ENCODE data around the gene APBA1.

APBA1 gene

GRCh38 chr9:69609156-69609555, 63.0 kb downstream of the APBA1 start:
- no peak for DNase-seq (ENCODE audit: low spot score)
- TF ChIP-seq CTCF (IDR thresholded peaks at IDR 0.05; ENCODE audit: borderline replicate concordance, control extremely low read depth, extremely low read depth, insufficient read depth, missing control alignments), result no peak
- in situ Hi-C loops (cut with MboI; ENCODE audit: low sequenced_read_pairs, unreplicated experiment), result no loop called here

GRCh38 chr9:69606089-69606488, 66.1 kb downstream of the APBA1 start:
- TF ChIP-seq CTCF (IDR thresholded peaks at IDR 0.05; ENCODE audit: borderline replicate concordance, control extremely low read depth, extremely low read depth, insufficient read depth, missing control alignments), result no peak
- in situ Hi-C loops (cut with MboI; ENCODE audit: low sequenced_read_pairs, unreplicated experiment), result no loop called here
- no peak for DNase-seq (ENCODE audit: low spot score)

GRCh38 chr9:69605406-69605805, 66.8 kb downstream of the APBA1 start:
- no peak for TF ChIP-seq CTCF (IDR thresholded peaks at IDR 0.05; ENCODE audit: borderline replicate concordance, control extremely low read depth, extremely low read depth, insufficient read depth, missing control alignments)
- in situ Hi-C loops (cut with MboI; ENCODE audit: low sequenced_read_pairs, unreplicated experiment), result no loop called here
- no peak for DNase-seq (ENCODE audit: low spot score)

GRCh38 chr9:69604568-69605219, 67.5 kb downstream of the APBA1 start:
- no peak for DNase-seq (ENCODE audit: low spot score)
- in situ Hi-C loops (cut with MboI; ENCODE audit: low sequenced_read_pairs, unreplicated experiment), result no loop called here
- TF ChIP-seq CTCF (IDR thresholded peaks at IDR 0.05; ENCODE audit: borderline replicate concordance, control extremely low read depth, extremely low read depth, insufficient read depth, missing control alignments), result no peak

GRCh38 chr9:69603656-69604055, 68.5 kb downstream of the APBA1 start:
- in situ Hi-C loops (cut with MboI; ENCODE audit: low sequenced_read_pairs, unreplicated experiment), result no loop called here
- TF ChIP-seq CTCF (IDR thresholded peaks at IDR 0.05; ENCODE audit: borderline replicate concordance, control extremely low read depth, extremely low read depth, insufficient read depth, missing control alignments), result no peak
- DNase-seq (ENCODE audit: low spot score), result no peak

GRCh38 chr9:69602773-69603172, 69.4 kb downstream of the APBA1 start:
- in situ Hi-C loops (cut with MboI; ENCODE audit: low sequenced_read_pairs, unreplicated experiment), result no loop called here
- no peak for DNase-seq (ENCODE audit: low spot score)
- TF ChIP-seq CTCF (IDR thresholded peaks at IDR 0.05; ENCODE audit: borderline replicate concordance, control extremely low read depth, extremely low read depth, insufficient read depth, missing control alignments), result no peak

All from GM13976 (cell line).